ENCODE results near the gene MRPL2.
A peak's percentile ranks its signal among the peaks of the same experiment; 100 is the strongest.

MRPL2 gene

DNA sequence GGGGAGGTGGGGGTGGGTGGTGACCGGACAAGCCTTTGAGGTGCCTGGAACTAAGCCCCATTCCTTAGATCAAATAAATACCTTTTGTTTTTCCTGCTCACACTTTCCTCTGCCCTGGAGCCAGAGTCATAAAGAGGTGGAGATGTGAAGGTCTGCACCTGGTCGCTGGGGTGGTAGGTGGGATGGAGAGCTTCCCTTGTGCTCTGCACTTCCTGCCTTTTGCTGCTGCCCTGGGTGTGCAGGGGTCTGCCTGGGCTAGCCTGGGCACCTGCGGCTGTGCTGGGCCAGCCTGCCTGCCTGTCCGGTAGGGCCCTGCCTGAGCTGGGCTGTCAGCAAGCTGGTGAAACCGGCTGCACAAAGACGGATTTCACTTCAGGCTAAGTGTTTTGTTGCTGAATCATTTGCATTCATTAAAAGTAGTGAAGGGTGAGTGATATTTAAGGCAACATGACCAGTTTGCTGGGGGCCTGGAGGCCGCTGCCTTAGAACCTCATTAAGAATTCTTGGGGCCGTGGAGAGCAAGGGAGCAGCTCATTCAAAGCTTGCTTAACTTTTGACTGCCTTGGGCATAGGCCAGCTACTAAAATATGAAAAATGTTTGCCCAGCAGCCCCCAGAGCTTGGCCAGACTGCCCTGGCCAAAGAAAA lies 37.3 kb upstream of the MRPL2 start:
- peaks cover 13 to 41% (median 29%) of the 10 kb centered on the region in 10 experiments for H3K4me1 ChIP-seq
- H3K4me3 ChIP-seq = no peak overlapping the region
- H3K4me2 ChIP-seq = peak overlapping the region; percentile 32 to 73 (median 65)
- peak overlapping the region in 8 of 11 experiments; percentile 10 to 59 (median 32); a peak in 11 of 22 replicates for H3K27ac ChIP-seq
- no peak for TF ChIP-seq Cebpa-rat (IDR thresholded peaks at IDR 0.05)
- H3K36me3 ChIP-seq = 0 out of 22 replicates have a peak, but pooled peaks cover 0 to 6% (median 0%) of the 10 kb centered on the region in 11 experiments
- H3K9ac ChIP-seq = peak overlapping the region in 9 of 11 experiments; percentile 9 to 59 (median 38); a peak in 9 of 22 replicates
- H4K20me1 ChIP-seq = peaks cover 0 to 76% (median 47%) of the 10 kb centered on the region in 11 experiments; a peak in 14 of 22 replicates
- H3K9me3 ChIP-seq (replicated peaks in 1 of 11) = no peaks in the 10 kb centered on the region
- no peaks in the 10 kb centered on the region for H3K27me3 ChIP-seq

- Histone ChIP-seq H3K9me3 (replicated peaks in 1 of 11) (no peaks in the 10 kb centered on the region), H4K20me1 (peaks cover 0 to 76% (median 47%) of the 10 kb centered on the region in 11 experiments; a peak in 15 of 22 replicates), H3K36me3 (0 out of 22 replicates have a peak, but pooled peaks cover 0 to 6% (median 0%) of the 10 kb centered on the region in 11 experiments), H3K4me2 (peak overlapping the region; percentile 32 to 73 (median 65)), H3K4me1 (peaks cover 17 to 47% (median 35%) of the 10 kb centered on the region in 10 experiments), H3K27me3 (no peaks in the 10 kb centered on the region), H3K9ac (peak overlapping the region in 9 of 11 experiments; percentile 9 to 59 (median 38); a peak in 12 of 22 replicates), H3K27ac (peak overlapping the region in 8 of 11 experiments; percentile 4 to 59 (median 32); a peak in 10 of 22 replicates), H3K4me3 (no peak overlapping the region)
- TF ChIP-seq Cebpa-rat (IDR thresholded peaks at IDR 0.05) = no peak
Measured at GRCh38 chr6:43095939-43096338, 36.7 kb upstream of the MRPL2 start.

- Histone ChIP-seq H3K36me3 (0 out of 22 replicates have a peak, but pooled peaks cover 0 to 6% (median 0%) of the 10 kb centered on the region in 11 experiments), H3K27me3 (no peaks in the 10 kb centered on the region), H3K4me3 (no peak overlapping the region), H3K4me1 (peaks cover 24 to 63% (median 57%) of the 10 kb centered on the region in 10 experiments), H3K9ac (no peak overlapping the region), H3K9me3 (replicated peaks in 1 of 11) (no peaks in the 10 kb centered on the region), H4K20me1 (peaks cover 0 to 97% (median 69%) of the 10 kb centered on the region in 11 experiments; a peak in 17 of 22 replicates), H3K27ac (no peak overlapping the region), H3K4me2 (0 out of 22 replicates have a peak overlapping the region, but pooled peaks of 1 of the 11 experiments have one; percentile 6)
- TF ChIP-seq Cebpa-rat (IDR thresholded peaks at IDR 0.05) = no peak
Measured at GRCh38 chr6:43093436-43094289, 34.4 kb upstream of the MRPL2 start.

DNA sequence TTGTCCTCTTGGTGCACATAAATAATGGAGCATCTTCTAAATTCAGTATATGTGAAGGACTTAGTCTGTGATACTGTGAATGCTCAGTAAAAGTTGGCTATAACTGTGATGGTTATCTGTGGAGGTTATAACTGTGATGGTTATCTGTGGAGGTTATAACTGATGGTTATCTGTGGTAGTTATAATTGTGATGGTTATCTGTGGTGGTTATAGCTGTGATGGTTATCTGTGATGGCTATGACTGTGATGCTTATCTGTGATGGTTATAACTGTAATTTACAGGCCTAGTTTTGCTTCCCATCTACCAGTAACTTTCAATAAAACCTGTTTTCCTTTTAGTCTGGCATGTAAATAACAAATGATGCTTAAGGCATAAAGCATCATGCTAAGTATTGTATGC lies 33.4 kb upstream of the MRPL2 start:
- Histone ChIP-seq H3K4me2 (no peak overlapping the region), H4K20me1 (peaks cover 0 to 98% (median 74%) of the 10 kb centered on the region in 11 experiments; a peak in 17 of 22 replicates), H3K27ac (no peak overlapping the region), H3K27me3 (no peaks in the 10 kb centered on the region), H3K4me3 (no peak overlapping the region), H3K4me1 (peaks cover 24 to 66% (median 56%) of the 10 kb centered on the region in 10 experiments), H3K9me3 (replicated peaks in 1 of 11) (no peaks in the 10 kb centered on the region), H3K9ac (no peak overlapping the region), H3K36me3 (0 out of 22 replicates have a peak, but pooled peaks cover 0 to 6% (median 0%) of the 10 kb centered on the region in 11 experiments)
- no peak for TF ChIP-seq Cebpa-rat (IDR thresholded peaks at IDR 0.05)

DNA sequence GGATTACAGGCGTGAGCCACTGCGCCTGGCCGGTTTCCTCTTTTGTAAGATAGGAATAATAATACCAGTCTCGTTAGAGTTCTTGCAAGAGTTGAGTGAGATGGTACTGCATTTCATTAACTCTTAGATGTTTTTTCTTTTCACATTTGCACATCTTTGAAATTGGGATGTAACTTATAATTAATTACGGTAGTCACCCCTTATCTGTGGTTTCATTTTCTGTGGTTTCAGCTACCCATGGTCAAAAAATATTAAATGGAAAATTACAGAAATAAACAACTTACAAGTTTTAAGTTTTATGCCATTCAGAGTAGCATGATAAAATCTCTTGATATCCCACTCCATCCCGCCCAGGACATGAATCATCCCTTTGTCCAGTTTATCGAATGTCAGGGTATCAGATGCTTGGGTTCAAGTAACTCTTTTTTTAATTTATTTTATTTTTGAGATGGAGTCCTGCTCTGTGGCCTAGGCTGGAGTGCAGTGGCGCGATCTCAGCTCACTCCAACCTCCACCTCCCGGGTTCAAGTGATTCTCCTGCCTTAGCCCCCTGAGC lies 32.3 kb upstream of the MRPL2 start:
- H4K20me1 ChIP-seq = peaks cover 0 to 98% (median 74%) of the 10 kb centered on the region in 11 experiments; a peak in 17 of 22 replicates
- 0 out of 22 replicates have a peak, but pooled peaks cover 0 to 6% (median 0%) of the 10 kb centered on the region in 11 experiments for H3K36me3 ChIP-seq
- no peak overlapping the region for H3K4me3 ChIP-seq
- H3K27me3 ChIP-seq = no peaks in the 10 kb centered on the region
- H3K9ac ChIP-seq = no peak overlapping the region; a peak in 1 of 22 replicates
- H3K9me3 ChIP-seq (replicated peaks in 1 of 11) = no peaks in the 10 kb centered on the region
- no peak overlapping the region; a peak in 1 of 22 replicates for H3K27ac ChIP-seq
- H3K4me1 ChIP-seq = peaks cover 18 to 59% (median 47%) of the 10 kb centered on the region in 10 experiments
- no peak for TF ChIP-seq Cebpa-rat (IDR thresholded peaks at IDR 0.05)
- H3K4me2 ChIP-seq = peak overlapping the region in 8 of 11 experiments; percentile 4 to 37 (median 31); a peak in 10 of 22 replicates

DNA sequence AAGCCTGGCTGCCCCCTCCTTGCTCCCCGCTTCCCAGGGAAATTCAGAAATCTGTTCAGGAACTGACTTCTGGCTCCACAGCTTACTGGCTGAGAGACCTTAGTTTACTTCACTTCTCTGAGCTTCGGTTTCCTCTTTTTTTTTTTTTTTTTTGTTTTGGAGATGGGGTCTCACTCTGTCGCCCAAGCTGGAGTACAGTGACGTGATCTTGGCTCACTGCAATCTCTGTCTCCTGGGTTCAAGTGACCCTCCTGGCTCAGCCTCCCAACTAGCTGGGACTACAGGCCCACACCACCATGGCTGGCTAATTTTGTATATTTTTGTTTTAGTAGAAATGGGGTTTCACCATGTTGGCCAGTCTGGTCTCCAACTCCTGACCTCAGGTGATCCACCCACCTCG lies 31.8 kb upstream of the MRPL2 start:
- no peak for TF ChIP-seq Cebpa-rat (IDR thresholded peaks at IDR 0.05)
- Histone ChIP-seq H3K4me3 (no peak overlapping the region), H3K4me1 (peaks cover 16 to 59% (median 47%) of the 10 kb centered on the region in 10 experiments), H3K27ac (peak overlapping the region in 1 of 11 experiments; percentile 24; a peak in 4 of 22 replicates), H3K9ac (peak overlapping the region in 3 of 11 experiments; percentile 4 to 28 (median 17); a peak in 2 of 22 replicates), H3K36me3 (0 out of 22 replicates have a peak, but pooled peaks cover 0 to 6% (median 0%) of the 10 kb centered on the region in 11 experiments), H4K20me1 (peaks cover 0 to 98% (median 74%) of the 10 kb centered on the region in 11 experiments; a peak in 17 of 22 replicates), H3K9me3 (replicated peaks in 1 of 11) (no peaks in the 10 kb centered on the region), H3K27me3 (no peaks in the 10 kb centered on the region), H3K4me2 (peak overlapping the region in 10 of 11 experiments; percentile 4 to 37 (median 28); a peak in 13 of 22 replicates)

- H3K9ac ChIP-seq = peak overlapping the region in 3 of 11 experiments; percentile 4 to 28 (median 17); a peak in 2 of 22 replicates
- H3K36me3 ChIP-seq = 0 out of 22 replicates have a peak, but pooled peaks cover 0 to 6% (median 0%) of the 10 kb centered on the region in 11 experiments
- H3K4me3 ChIP-seq = no peak overlapping the region
- no peaks in the 10 kb centered on the region for H3K27me3 ChIP-seq
- H3K4me2 ChIP-seq = peak overlapping the region in 10 of 11 experiments; percentile 4 to 37 (median 28); a peak in 13 of 22 replicates
- peaks cover 18 to 59% (median 47%) of the 10 kb centered on the region in 10 experiments for H3K4me1 ChIP-seq
- H4K20me1 ChIP-seq = peaks cover 0 to 98% (median 72%) of the 10 kb centered on the region in 11 experiments; a peak in 17 of 22 replicates
- H3K27ac ChIP-seq = peak overlapping the region in 1 of 11 experiments; percentile 24; a peak in 4 of 22 replicates
- TF ChIP-seq Cebpa-rat (IDR thresholded peaks at IDR 0.05) = no peak
- no peaks in the 10 kb centered on the region for H3K9me3 ChIP-seq (replicated peaks in 1 of 11)
Measured at GRCh38 chr6:43090559-43090956, 31.3 kb upstream of the MRPL2 start.

All from BLaER1 treated with 17β-estradiol and CSF1 and Interleukin-3, amounts not matched to agents 10 nM and 100 nM (cell line).